Sigmoid colon (tissue), 4 donors: Measurements from ENCODE around the gene NEIL1.
"Not testable (repeated sequence)": the region's sequence is repeated elsewhere in the genome, so short reads cannot be mapped to it uniquely, and the experiment has no call there.

Experiments
- CTCF ChIP-seq, 4 experiments: fragments of 450-650 bp in 3 of 4; fragments of 200-600 bp in 1 of 4; IDR thresholded peaks; one replicate each; pipeline ENCODE4 v1.5.1; 2016 to 2019; ENCODE audit warnings: antibody characterized with exemption in 4 of 4, mild to moderate bottlenecking in 3 of 4, moderate library complexity in 2 of 4
- EP300 ChIP-seq, 4 donors: sonication (generic); formaldehyde crosslinking; IDR thresholded peaks; one replicate each; pipeline ENCODE4 v1.6.1; 2017; ENCODE audit warnings: antibody characterized with exemption in 4 of 4

GRCh38 chr15:75319231-75319897 is 27.5 kb upstream of the NEIL1 start:
- TF ChIP-seq CTCF, EP300 (IDR thresholded peaks at IDR 0.05): not testable (repeated sequence)
